ENCODE measurements around the gene PPP1R3E. TPM values are rescaled to one million over a fixed set of nuclear protein-coding genes. Genes with fewer than 3 reads are reported as not detected.

The PPP1R3E gene
- total RNA-seq, 1 donor from 2014 or later: 21.3 TPM

- no peaks in the 10 kb centered on the region for H3K9me3 Mint-ChIP-seq
- peaks cover 2% of the 10 kb centered on the region for H3K27me3 Mint-ChIP-seq (ENCODE audit: low read depth)
- peak overlapping the region; percentile 86 for H3K27ac Mint-ChIP-seq
- H3K4me1 Mint-ChIP-seq (ENCODE audit: low read depth): peaks cover 23% of the 10 kb centered on the region
- H3K4me3 Mint-ChIP-seq (ENCODE audit: low read depth): peak overlapping the region; percentile 81
- intact Hi-C loops (cut with micrococcal nuclease): loop anchor here (5.0 to 10.0 kb wide), 3 partner anchors 237 to 795 kb away; partner anchors contain the start of genes DCAF11, NRL, PRMT5 and THTPA
- H3K36me3 Mint-ChIP-seq (ENCODE audit: low read depth): peaks cover 40% of the 10 kb centered on the region
- no peak for DNase-seq (ENCODE audit: low spot score)
Measured at GRCh38 chr14:23319746-23320583, 17.3 kb upstream of the PPP1R3E start.

- Mint-ChIP-seq H3K4me1 (ENCODE audit: low read depth) (peaks cover 10% of the 10 kb centered on the region), H3K9me3 (no peaks in the 10 kb centered on the region), H3K36me3 (ENCODE audit: low read depth) (peaks cover 10% of the 10 kb centered on the region), H3K27ac (no peak overlapping the region), H3K4me3 (ENCODE audit: low read depth) (no peak overlapping the region), H3K27me3 (ENCODE audit: low read depth) (peaks cover 6% of the 10 kb centered on the region)
- intact Hi-C loops (cut with micrococcal nuclease): no loop called here
- DNase-seq (ENCODE audit: low spot score): no peak
Measured at GRCh38 chr14:23316300-23316699, 13.6 kb upstream of the PPP1R3E start.

- Mint-ChIP-seq H3K4me3 (ENCODE audit: low read depth) (no peak overlapping the region), H3K27ac (no peak overlapping the region), H3K4me1 (ENCODE audit: low read depth) (peaks cover 17% of the 10 kb centered on the region), H3K36me3 (ENCODE audit: low read depth) (no peaks in the 10 kb centered on the region), H3K9me3 (no peaks in the 10 kb centered on the region), H3K27me3 (ENCODE audit: low read depth) (peaks cover 9% of the 10 kb centered on the region)
- no peak for DNase-seq (ENCODE audit: low spot score)
- intact Hi-C loops (cut with micrococcal nuclease): no loop called here
Measured at GRCh38 chr14:23310546-23310945, 7.9 kb upstream of the PPP1R3E start.

- Mint-ChIP-seq H3K27ac (no peak overlapping the region), H3K27me3 (ENCODE audit: low read depth) (peaks cover 9% of the 10 kb centered on the region), H3K4me1 (ENCODE audit: low read depth) (peaks cover 17% of the 10 kb centered on the region), H3K4me3 (ENCODE audit: low read depth) (no peak overlapping the region), H3K36me3 (ENCODE audit: low read depth) (no peaks in the 10 kb centered on the region), H3K9me3 (no peaks in the 10 kb centered on the region)
- no peak for DNase-seq (ENCODE audit: low spot score)
- intact Hi-C loops (cut with micrococcal nuclease): loop anchor here (10.0 kb wide), 1 partner anchor 304 kb away; no protein-coding TSS in a partner anchor
Measured at GRCh38 chr14:23308721-23309445, 6.2 kb upstream of the PPP1R3E start.

GRCh38 chr14:23307687-23308644 lies 5.3 kb upstream of the PPP1R3E start:
- Mint-ChIP-seq H3K36me3 (ENCODE audit: low read depth) (no peaks in the 10 kb centered on the region), H3K4me1 (ENCODE audit: low read depth) (peaks cover 22% of the 10 kb centered on the region), H3K27ac (peak overlapping the region; percentile 19), H3K9me3 (no peaks in the 10 kb centered on the region), H3K27me3 (ENCODE audit: low read depth) (peaks cover 9% of the 10 kb centered on the region), H3K4me3 (ENCODE audit: low read depth) (peak overlapping the region; percentile 80)
- DNase-seq (ENCODE audit: low spot score): no peak
- intact Hi-C loops (cut with micrococcal nuclease): loop anchor here (10.0 kb wide), 1 partner anchor 303 kb away; no protein-coding TSS in a partner anchor

GRCh38 chr14:23307146-23307530 lies 4.5 kb upstream of the PPP1R3E start:
- Mint-ChIP-seq H3K4me3 (ENCODE audit: low read depth) (peak overlapping the region; percentile 80), H3K36me3 (ENCODE audit: low read depth) (no peaks in the 10 kb centered on the region), H3K27me3 (ENCODE audit: low read depth) (peaks cover 8% of the 10 kb centered on the region), H3K9me3 (no peaks in the 10 kb centered on the region), H3K27ac (peak overlapping the region; percentile 78), H3K4me1 (ENCODE audit: low read depth) (peaks cover 25% of the 10 kb centered on the region)
- intact Hi-C loops (cut with micrococcal nuclease): loop anchor here (10.0 kb wide), 1 partner anchor 302 kb away; no protein-coding TSS in a partner anchor
- DNase-seq (ENCODE audit: low spot score): no peak

GRCh38 chr14:23306412-23307145 lies 3.9 kb upstream of the PPP1R3E start, which contains the start of gene BCL2L2:
BCL2L2 (plus strand) TSS chr14:23306833; CDS start chr14:23307768, 935 bp downstream.
- H3K27ac Mint-ChIP-seq: peak within 1 kb of the TSS; percentile 78
- intact Hi-C loops (cut with micrococcal nuclease): loop anchor here (10.0 kb wide), 1 partner anchor 302 kb away; no protein-coding TSS in a partner anchor
- peak within 1 kb of the TSS; percentile 80 for H3K4me3 Mint-ChIP-seq (ENCODE audit: low read depth)
- peaks cover 4% of the 10 kb centered on the region for H3K27me3 Mint-ChIP-seq (ENCODE audit: low read depth)
- no peaks in the 10 kb centered on the region for H3K9me3 Mint-ChIP-seq
- DNase-seq (ENCODE audit: low spot score): no peak
- peaks cover 25% of the 10 kb centered on the region for H3K4me1 Mint-ChIP-seq (ENCODE audit: low read depth)
- H3K36me3 Mint-ChIP-seq (ENCODE audit: low read depth): no peaks in the 10 kb centered on the region

GRCh38 chr14:23301969-23302289 lies 730 bp downstream of the PPP1R3E start:
- H3K4me3 Mint-ChIP-seq (ENCODE audit: low read depth): peak overlapping the region; percentile 87
- DNase-seq (ENCODE audit: low spot score): no peak
- peaks cover 17% of the 10 kb centered on the region for H3K36me3 Mint-ChIP-seq (ENCODE audit: low read depth)
- H3K27me3 Mint-ChIP-seq (ENCODE audit: low read depth): peaks cover 2% of the 10 kb centered on the region
- H3K27ac Mint-ChIP-seq: peak overlapping the region; percentile 96
- H3K4me1 Mint-ChIP-seq (ENCODE audit: low read depth): peaks cover 24% of the 10 kb centered on the region
- H3K9me3 Mint-ChIP-seq: no peaks in the 10 kb centered on the region
- intact Hi-C loops (cut with micrococcal nuclease): loop anchor here (1.0 to 10.0 kb wide), 5 partner anchors 16 to 297 kb away; partner anchors contain the start of genes ACIN1, C14orf119, HOMEZ and PABPN1

- H3K27ac Mint-ChIP-seq: peak overlapping the region; percentile 96
- peaks cover 24% of the 10 kb centered on the region for H3K4me1 Mint-ChIP-seq (ENCODE audit: low read depth)
- H3K27me3 Mint-ChIP-seq (ENCODE audit: low read depth): peaks cover 2% of the 10 kb centered on the region
- peak overlapping the region; percentile 89 for H3K4me3 Mint-ChIP-seq (ENCODE audit: low read depth)
- intact Hi-C loops (cut with micrococcal nuclease): loop anchor here (1.0 to 10.0 kb wide), 5 partner anchors 15 to 297 kb away; partner anchors contain the start of genes ACIN1, C14orf119, HOMEZ and PABPN1
- peaks cover 21% of the 10 kb centered on the region for H3K36me3 Mint-ChIP-seq (ENCODE audit: low read depth)
- DNase-seq (ENCODE audit: low spot score): peak; percentile 99
- no peaks in the 10 kb centered on the region for H3K9me3 Mint-ChIP-seq
Measured at GRCh38 chr14:23301288-23301968, 1.2 kb downstream of the PPP1R3E start.

- Mint-ChIP-seq H3K4me1 (ENCODE audit: low read depth) (peaks cover 20% of the 10 kb centered on the region), H3K27me3 (ENCODE audit: low read depth) (peaks cover 2% of the 10 kb centered on the region), H3K4me3 (ENCODE audit: low read depth) (peak overlapping the region; percentile 89), H3K36me3 (ENCODE audit: low read depth) (peaks cover 22% of the 10 kb centered on the region), H3K27ac (peak overlapping the region; percentile 94), H3K9me3 (no peaks in the 10 kb centered on the region)
- intact Hi-C loops (cut with micrococcal nuclease): loop anchor here (1.0 to 10.0 kb wide), 5 partner anchors 14 to 296 kb away; partner anchors contain the start of genes ACIN1, C14orf119, HOMEZ and PABPN1
- peak; percentile 28 for DNase-seq (ENCODE audit: low spot score)
Measured at GRCh38 chr14:23300687-23301223, 1.9 kb downstream of the PPP1R3E start.
